Heart left ventricle (tissue), 16 donors: Measurements from ENCODE around the gene ZEB2. TPM values are rescaled to one million over a fixed set of nuclear protein-coding genes. Genes with fewer than 3 reads are reported as not detected.

Experiments used
- ATAC-seq, 4 donors: fragments of 200-7000 bp; cut with Tn5 transposase; one replicate each; pipeline ENCODE4 v1.9.1; 2020 to 2022; ENCODE audit warnings: moderate library complexity in 4 of 4, mild to moderate bottlenecking in 3 of 4, moderate number of reproducible peaks in 1 of 4
- DNase-seq, 5 donors: peaks; one replicate each; pipeline ENCODE4 v3.0.0-alpha.2; 2020
- H3K27ac ChIP-seq, 12 donors: fragments of 200-600 bp; sonication (generic) in 4 of 12; one replicate each; pipeline versions ENCODE4 v1.5.0 to v1.8.0; 2016 to 2022; ENCODE audit warnings: mild to moderate bottlenecking in 2 of 12
- H3K27me3 ChIP-seq, 9 donors: fragments of 200-600 bp; sonication (generic) in 2 of 9; one replicate each; pipeline versions ENCODE4 v1.5.1 to v1.8.0; 2016 to 2022; ENCODE audit warnings: mild to moderate bottlenecking in 3 of 9
- H3K36me3 ChIP-seq, 9 donors: fragments of 200-600 bp; sonication (generic) in 2 of 9; one replicate each; pipeline versions ENCODE4 v1.5.0 to v1.8.0; 2018 to 2022; ENCODE audit warnings: mild to moderate bottlenecking in 2 of 9
- H3K4me1 ChIP-seq, 12 donors: fragments of 200-600 bp; sonication (generic) in 4 of 12; one replicate each; pipeline versions ENCODE4 v1.5.0 to v1.8.0; 2016 to 2022; ENCODE audit warnings: mild to moderate bottlenecking in 3 of 12
- H3K4me3 ChIP-seq, 12 donors: fragments of 200-600 bp; sonication (generic) in 4 of 12; one replicate each; pipeline versions ENCODE4 v1.5.0 to v1.8.0; 2017 to 2022; ENCODE audit warnings: mild to moderate bottlenecking in 9 of 12, moderate library complexity in 4 of 12
- H3K9me3 ChIP-seq, 12 donors: fragments of 200-600 bp; sonication (generic) in 4 of 12; one replicate each; pipeline versions ENCODE4 v1.5.0 to v1.8.0; 2016 to 2022; ENCODE audit warnings: mild to moderate bottlenecking in 1 of 12
- CTCF ChIP-seq, 12 donors: fragments of 200-600 bp; sonication (generic) in 4 of 12; IDR thresholded peaks; one replicate each; pipeline versions ENCODE4 v1.5.0 to v1.8.0; 2018 to 2022; ENCODE audit warnings: antibody characterized with exemption in 12 of 12, mild to moderate bottlenecking in 5 of 12
- POLR2A ChIP-seq, 2 donors: fragments of 450-650 bp; IDR thresholded peaks; one replicate each; pipeline ENCODE4 v1.6.1; 2017; ENCODE audit warnings: antibody characterized with exemption in 2 of 2, mild to moderate bottlenecking in 2 of 2, moderate library complexity in 2 of 2
- WGBS, 4 donors: extraction: QIAGEN DNeasy Blood & Tissue Kit in 2 of 4; methylation state at CpG; one replicate each; pipeline versions ENCODE4 v1.1.5 to v1.1.7; 2013 to 2018; 5-methylcytosine and 5-hydroxymethylcytosine counted together
- intact Hi-C, 10 donors: fragments of 100-400 bp; cut with DNase I; formaldehyde crosslinking; loops; one replicate each; pipeline versions ENCODE4 v1.11.1 to v1.14.2; 2022
- polyA plus RNA-seq, 2 donors: library from polyadenylated mRNA; stranded (reverse); fragments of 200-250 nt; gene quantifications; one replicate each; pipeline ENCODE4 v1.2.3, GENCODE V29; 2013
- total RNA-seq, 9 donors: library from RNA; depleted of rRNA in 2 of 9; stranded (reverse); fragments of >200 nt in 2 of 9; fragmentation: NEBNext Ultra II Directional in 3 of 9; extraction: Animal tissue kit (Norgen Biotek cat#: 25700) in 3 of 9; gene quantifications; one replicate each; pipeline versions ENCODE4 v1.1.0 to v1.2.4, GENCODE V29; 2016 to 2023
- donor health status: ischemic (EF 13 %, LVEDD 7.1; RV severe dilation, severe dysfunction).
- donor health status: healthy with polysubstance abuse.
- donor health status: DM: no; HTN: yes; CAD: no.
- donor health status: DM: no; HTN: no; CAD: no.
- donor health status: ischemic (EF 25% LVEDD 6.9; RV normal size, moderate dysfunction).
- donor health status: ischemic (EF 25% LVEDD 5.7; RV mildly dilated, moderate dysfunction).
- donor health status: healthy.
- donor health status: DM: yes; HTN: yes; CAD: no.
- donor health status: ischemic (EF 35%, LVEDD 5.7; RV mildly dilated, moderate dysfunction).
- donor health status: nonischemic (EF 11% LVEDD 7.7; RV severe dilation, severe dysfunction).
- donor health status: DM: yes; HTN: yes; CAD: no.
- donor health status: PGD.
- donor health status: ischemic (EF 29% LVEDD 5.4; RV normal size, mild dysfunction).
- donor health status: nonischemic (EF 23%, LVEDD 6.1; RV moderate dilation, normal function).

The ZEB2 gene
- total and polyA plus RNA-seq, 11 donors, result 23.1 to 168 (median 82.4) TPM

GRCh38 chr2:144389151-144389929, 130.6 kb downstream of the ZEB2 start:
- H3K4me1 ChIP-seq, result peaks cover 0 to 35% (median 5%) of the 10 kb centered on the region in 12 donors
- intact Hi-C loops, result no loop called here
- TF ChIP-seq CTCF (IDR thresholded peaks at IDR 0.05) (no peak), POLR2A (IDR thresholded peaks at IDR 0.05) (no peak)
- H3K9me3 ChIP-seq, result no peaks in the 10 kb centered on the region
- 72 to 80% (median 75%) methylated on average over 37 of the region's 37 CpGs for WGBS, 4 donors
- DNase-seq (no peak), ATAC-seq (peak; percentile 27 to 41 (median 38))
- peak overlapping the region in 2 of 12 donors; percentile 10 to 16 for H3K4me3 ChIP-seq
- H3K27ac ChIP-seq, result peak overlapping the region in 5 of 12 donors; percentile 13 to 58 (median 36)
- H3K27me3 ChIP-seq, result no peaks in the 10 kb centered on the region
- peaks cover 0 to 89% (median 45%) of the 10 kb centered on the region in 9 donors for H3K36me3 ChIP-seq

GRCh38 chr2:144385381-144385780, 134.5 kb downstream of the ZEB2 start:
- 83 to 95% (median 92%) methylated on average over 1 of the region's 1 CpG for WGBS, 4 donors
- TF ChIP-seq CTCF (IDR thresholded peaks at IDR 0.05) (no peak), POLR2A (IDR thresholded peaks at IDR 0.05) (no peak)
- Histone ChIP-seq H3K27me3 (no peaks in the 10 kb centered on the region), H3K9me3 (no peaks in the 10 kb centered on the region), H3K4me3 (no peak overlapping the region), H3K4me1 (peaks cover 0 to 60% (median 3%) of the 10 kb centered on the region in 12 donors), H3K27ac (no peak overlapping the region), H3K36me3 (peaks cover 0 to 50% (median 19%) of the 10 kb centered on the region in 9 donors)
- intact Hi-C loops, result no loop called here
- ATAC-seq (no peak), DNase-seq (no peak)

- peak overlapping the region in 1 of 12 donors; percentile 21 for H3K27ac ChIP-seq
- 67 to 76% (median 71%) methylated on average over 4 of the region's 4 CpGs for WGBS, 4 donors
- no peak for ATAC-seq
- intact Hi-C loops, result no loop called here
- no peak overlapping the region for H3K4me3 ChIP-seq
- no peak for DNase-seq
- TF ChIP-seq CTCF (IDR thresholded peaks at IDR 0.05) (no peak), POLR2A (IDR thresholded peaks at IDR 0.05) (no peak)
- peaks cover 0 to 68% (median 0%) of the 10 kb centered on the region in 12 donors for H3K4me1 ChIP-seq
- no peaks in the 10 kb centered on the region for H3K9me3 ChIP-seq
- H3K36me3 ChIP-seq, result peaks cover 0 to 33% (median 6%) of the 10 kb centered on the region in 9 donors
- no peaks in the 10 kb centered on the region for H3K27me3 ChIP-seq
Measured at GRCh38 chr2:144383571-144384100, 136.3 kb downstream of the ZEB2 start.

- Histone ChIP-seq H3K9me3 (no peaks in the 10 kb centered on the region), H3K27ac (peak overlapping the region in 1 of 12 donors; percentile 21), H3K4me1 (peaks cover 0 to 68% (median 0%) of the 10 kb centered on the region in 12 donors), H3K36me3 (peaks cover 0 to 25% (median 0%) of the 10 kb centered on the region in 9 donors), H3K4me3 (no peak overlapping the region), H3K27me3 (no peaks in the 10 kb centered on the region)
- no peak for DNase-seq
- intact Hi-C loops, result no loop called here
- ATAC-seq, result peak in 3 of 4 donors; percentile 18 to 74 (median 33)
- TF ChIP-seq CTCF (IDR thresholded peaks at IDR 0.05) (no peak), POLR2A (IDR thresholded peaks at IDR 0.05) (no peak)
- 70 to 82% (median 74%) methylated on average over 2 of the region's 2 CpGs for WGBS, 4 donors
Measured at GRCh38 chr2:144382849-144383248, 137.1 kb downstream of the ZEB2 start.
